PC-3 (cell line): ENCODE data around the gene DYTN. TPM values are rescaled to one million over a fixed set of nuclear protein-coding genes. Genes with fewer than 3 reads are reported as not detected.

ENCODE experiments used
- ATAC-seq: fragments of 200-7000 bp; cut with Tn5 transposase; 2 replicates; pipeline ENCODE4 v1.9.1; 2020; ENCODE audit warnings: mild to moderate bottlenecking, moderate library complexity
- BruUV-seq: library from RNA; stranded (reverse); fragments of 400-500 nt; replicated peaks from 2 replicates; lab custom pipeline; 2021; lab: Mats Ljungman, UMichigan
- CTCF ChIA-PET: fragments of 300-600 bp; sonication (Branson Sonifier 250); formaldehyde crosslinking; loops from one replicate; lab custom pipeline; 2022; ENCODE audit warnings: antibody characterized with exemption; lab: Charles Lee
- POLR2A ChIA-PET: fragments of 300-600 bp; sonication (Branson Sonifier 250); formaldehyde crosslinking; loops from one replicate; lab custom pipeline; 2022; ENCODE audit warnings: antibody characterized with exemption; ENCODE audit not compliant: unreplicated experiment; lab: Charles Lee
- DNase-seq: peaks from one replicate; pipeline ENCODE4 v3.0.0-alpha.2; 2015
- H2AFZ ChIP-seq: fragments of 300-600 bp; sonication (generic); 2 replicates; pipeline ENCODE4 v1.6.0; 2016; ENCODE audit warnings: antibody characterized with exemption, low read length
- H3F3A ChIP-seq: fragments of 300-600 bp; sonication (generic); one replicate; pipeline ENCODE4 v1.6.0; 2017; ENCODE audit warnings: antibody characterized with exemption, low read length, control low read depth, mild to moderate bottlenecking; ENCODE audit not compliant: unreplicated experiment
- H3K27ac ChIP-seq: fragments of 300-600 bp; sonication (generic); 2 replicates; pipeline ENCODE4 v1.5.1; 2016; ENCODE audit warnings: mild to moderate bottlenecking, low read length
- H3K27me3 ChIP-seq: fragments of 300-600 bp; sonication (generic); 2 replicates; pipeline ENCODE4 v1.6.1; 2016; ENCODE audit warnings: low read length, mixed read lengths
- H3K36me3 ChIP-seq: fragments of 300-600 bp; sonication (generic); 2 replicates; pipeline ENCODE4 v1.6.1; 2016; ENCODE audit warnings: low read depth, mixed run types, low read length, mixed read lengths
- H3K4me1 ChIP-seq: fragments of 300-600 bp; sonication (generic); 2 replicates; pipeline ENCODE4 v1.5.1; 2016; ENCODE audit warnings: low read length; ENCODE audit not compliant: insufficient read depth
- H3K4me2 ChIP-seq: fragments of 300-600 bp; sonication (generic); 2 replicates; pipeline ENCODE4 v1.6.0; 2016; ENCODE audit warnings: low read length
- H3K4me3 ChIP-seq: fragments of 300-600 bp; sonication (generic); 2 replicates; pipeline ENCODE4 v1.5.1; 2016; ENCODE audit warnings: mild to moderate bottlenecking, low read length, mixed read lengths
- H3K79me2 ChIP-seq: fragments of 300-600 bp; sonication (generic); 2 replicates; pipeline ENCODE4 v1.6.1; 2017; ENCODE audit warnings: low read length, mixed read lengths
- H3K9ac ChIP-seq: fragments of 300-600 bp; sonication (generic); 2 replicates; pipeline ENCODE4 v1.6.0; 2016; ENCODE audit warnings: mild to moderate bottlenecking, low read length
- H3K9me2 ChIP-seq: fragments of 300-600 bp; sonication (generic); replicated peaks from 2 replicates; pipeline ENCODE4 v1.6.1; 2016; ENCODE audit warnings: mixed run types, low read length, mixed read lengths
- H3K9me3 ChIP-seq: fragments of 300-600 bp; sonication (generic); 2 replicates; pipeline ENCODE4 v1.6.1; 2016; ENCODE audit warnings: low read length, mixed read lengths
- H4K20me1 ChIP-seq: fragments of 300-600 bp; sonication (generic); 2 replicates; pipeline ENCODE4 v1.6.1; 2016; ENCODE audit warnings: low read length, mixed read lengths
- CTCF ChIP-seq: fragments of 300-600 bp; sonication (generic); conservative IDR thresholded peaks from 2 replicates; pipeline ENCODE4 v1.5.1; 2017; ENCODE audit warnings: antibody characterized with exemption, low read depth, mild to moderate bottlenecking, low read length
- EZH2 ChIP-seq: fragments of 300-600 bp; sonication (generic); IDR thresholded peaks from one replicate; pipeline ENCODE4 v1.6.1; 2017; ENCODE audit warnings: antibody characterized with exemption, mild to moderate bottlenecking, low read length; ENCODE audit not compliant: unreplicated experiment
- EZH2phosphoT487 ChIP-seq: fragments of 300-600 bp; sonication (generic); IDR thresholded peaks from 2 replicates; pipeline ENCODE4 v1.6.1; 2018; ENCODE audit warnings: mild to moderate bottlenecking, antibody characterized with exemption, low read length, borderline replicate concordance
- intact Hi-C: fragments of 100-400 bp; cut with micrococcal nuclease; formaldehyde crosslinking; loops from 2 replicates; pipeline ENCODE4 v1.9.0; 2023
- total RNA-seq: library from RNA; depleted of rRNA; stranded (reverse); fragments of >200 nt; gene quantifications from 2 replicates; pipeline ENCODE4 v1.2.3, GENCODE V29; 2014; rRNA removed

Gene DYTN
- total RNA-seq, 1 experiment from 2014 or later, result not detected

GRCh38 chr2:206603243-206603642, 115.0 kb downstream of the DYTN start:
- Histone ChIP-seq H4K20me1 (no peaks in the 10 kb centered on the region), H3K4me2 (no peak overlapping the region), H3K9me3 (no peaks in the 10 kb centered on the region), H3F3A (no peaks in the 10 kb centered on the region), H3K79me2 (no peaks in the 10 kb centered on the region), H3K9ac (no peak overlapping the region), H3K4me1 (no peaks in the 10 kb centered on the region), H2AFZ (no peak overlapping the region), H3K9me2 (no peaks in the 10 kb centered on the region), H3K27me3 (no peaks in the 10 kb centered on the region), H3K36me3 (no peaks in the 10 kb centered on the region), H3K27ac (no peak overlapping the region), H3K4me3 (no peak overlapping the region)
- ATAC-seq (no peak), DNase-seq (no peak)
- BruUV-seq, result no TSS peak
- ChIA-PET POLR2A (no interaction called here), CTCF (no interaction called here)
- intact Hi-C loops, result no loop called here
- no peak for TF ChIP-seq EZH2phosphoT487
- TF ChIP-seq EZH2, result no peak
- no peak for TF ChIP-seq CTCF

Other genes with a start within 250 kb of the DYTN start
- not detected in 2 replicates for gene FAM237A, start 75.9 kb downstream of the DYTN start, total RNA-seq
- 0.23 and 0.40 TPM in 2 replicates for gene MDH1B, start 46.9 kb upstream of the DYTN start, total RNA-seq
- gene FASTKD2, start 47.2 kb upstream of the DYTN start, total RNA-seq, result 31.2 and 41.4 TPM in 2 replicates
- gene CPO, start 221.1 kb upstream of the DYTN start, total RNA-seq, result not detected in 2 replicates